Measurements from ENCODE around the gene RNASE12.

RNASE12 gene

GRCh38 chr14:20613094-20614037 is 22.2 kb upstream of the RNASE12 start (continued):
- TF ChIP-seq ZSCAN18 (tag by site-specific recombination; IDR thresholded peaks at IDR 0.05): no peak; the same call in 1 of the 2 replicates
- peak; percentile 56; the same call in 1 of the 2 replicates for TF ChIP-seq ZIC2 (tag by site-specific recombination; IDR thresholded peaks at IDR 0.05)
- TF ChIP-seq ZNF513 (tag by site-specific recombination; IDR thresholded peaks at IDR 0.05): peak; percentile 51
- TF ChIP-seq GLIS1 (tag by site-specific recombination; IDR thresholded peaks at IDR 0.05): peak; percentile 72
- peak; percentile 91 for TF ChIP-seq ZNF596 (tag by site-specific recombination; IDR thresholded peaks at IDR 0.05)
- peak; percentile 83 for TF ChIP-seq ZNF324 (tag by site-specific recombination; IDR thresholded peaks at IDR 0.05)
- peak; percentile 91 for TF ChIP-seq ZXDB (tag by site-specific recombination; IDR thresholded peaks at IDR 0.05)
- no peak for TF ChIP-seq ZNF19 (tag by site-specific recombination; IDR thresholded peaks at IDR 0.05; ENCODE audit: low read depth)
- peak; percentile 88 for TF ChIP-seq CTCF (tag by site-specific recombination; IDR thresholded peaks at IDR 0.05)
- TF ChIP-seq SP7 (tag by site-specific recombination; IDR thresholded peaks at IDR 0.05): peak; percentile 80
- TF ChIP-seq SALL2 (tag by site-specific recombination; IDR thresholded peaks at IDR 0.05; ENCODE audit: borderline replicate concordance): no peak
- 0 out of 2 replicates have a peak, but pooled peaks have one; percentile 44 for TF ChIP-seq GLI2 (tag by site-specific recombination; IDR thresholded peaks at IDR 0.05; ENCODE audit: borderline replicate concordance, low read depth)
- peak; percentile 85 for TF ChIP-seq GLIS2 (tag by site-specific recombination; IDR thresholded peaks at IDR 0.05)
- TF ChIP-seq REPIN1 (tag by site-specific recombination; IDR thresholded peaks at IDR 0.05; ENCODE audit: low read depth): peak; percentile 12; the same call in 1 of the 2 replicates
- TF ChIP-seq EGR2 (tag by site-specific recombination; IDR thresholded peaks at IDR 0.05; ENCODE audit: low read depth): no peak
- TF ChIP-seq KLF10 (tag by site-specific recombination; IDR thresholded peaks at IDR 0.05): peak; percentile 80
- no peak for TF ChIP-seq ZNF23 (tag by site-specific recombination; IDR thresholded peaks at IDR 0.05; ENCODE audit: borderline replicate concordance)
- peak; percentile 30; the same call in 1 of the 2 replicates for TF ChIP-seq ZNF76 (tag by site-specific recombination; IDR thresholded peaks at IDR 0.05; ENCODE audit: borderline replicate concordance, low read depth)
- no peak for TF ChIP-seq ZNF354C (tag by site-specific recombination; IDR thresholded peaks at IDR 0.05; ENCODE audit: borderline replicate concordance, low read depth)
- no peak for TF ChIP-seq ZNF302 (tag by site-specific recombination; IDR thresholded peaks at IDR 0.05; ENCODE audit: low read depth)
- TF ChIP-seq ZSCAN16 (tag by site-specific recombination; IDR thresholded peaks at IDR 0.05): peak; percentile 85; the same call in 1 of the 2 replicates
- TF ChIP-seq ZNF677 (tag by site-specific recombination; IDR thresholded peaks at IDR 0.05): no peak
- TF ChIP-seq ZNF24 (tag by site-specific recombination; IDR thresholded peaks at IDR 0.05): peak; percentile 89
- peak; percentile 95 for TF ChIP-seq ZBTB10 (tag by site-specific recombination; IDR thresholded peaks at IDR 0.05)
- 0 out of 2 replicates have a peak, but pooled peaks have one; percentile 3 for TF ChIP-seq ZNF146 (tag by site-specific recombination; IDR thresholded peaks at IDR 0.05)
- TF ChIP-seq TCF7L2 (IDR thresholded peaks at IDR 0.05; ENCODE audit: borderline replicate concordance, low read depth, low read length): peak; percentile 63; the same call in 1 of the 2 replicates
- TF ChIP-seq ZNF830 (tag by site-specific recombination; IDR thresholded peaks at IDR 0.05; ENCODE audit: low read depth): no peak
- TF ChIP-seq ZNF211 (tag by site-specific recombination; IDR thresholded peaks at IDR 0.05; ENCODE audit: low read depth): no peak
- TF ChIP-seq ZNF549 (tag by site-specific recombination; IDR thresholded peaks at IDR 0.05): no peak
- no peak for TF ChIP-seq ZNF133 (tag by site-specific recombination; IDR thresholded peaks at IDR 0.05)

Measured in HEK293 (cell line).